HG03442 (cell line): Measurements from ENCODE around the gene GK.
"Not testable (repeated sequence)": the region's sequence is repeated elsewhere in the genome, so short reads cannot be mapped to it uniquely, and the experiment has no call there.

Experiments
- ATAC-seq: cut with Tn5 transposase; IDR thresholded peaks from one replicate; pipeline ENCODE4 v1.9.1; 2021; ENCODE audit warnings: mild to moderate bottlenecking, moderate library complexity; ENCODE audit not compliant: unreplicated experiment

The GK gene

GRCh38 chrX:30653415-30654131 lies at the start of gene GK:
TSS of gene GK (plus strand) at chrX:30653423. CDS start at chrX:30653538, 115 bp downstream.
- peak; percentile 5 for ATAC-seq

GRCh38 chrX:30607155-30607554 lies 46.1 kb upstream of the GK start:
- no peak for ATAC-seq

- no peak for ATAC-seq
Observed at GRCh38 chrX:30610026-30610425, 43.2 kb upstream of the GK start.

- no peak for ATAC-seq
Observed at GRCh38 chrX:30612250-30612655, 41.0 kb upstream of the GK start.

GRCh38 chrX:30613721-30614120 lies 39.5 kb upstream of the GK start:
- no peak for ATAC-seq

- peak; percentile 57 for ATAC-seq
Observed at GRCh38 chrX:30615229-30615628, 38.0 kb upstream of the GK start.

- ATAC-seq = no peak
Observed at GRCh38 chrX:30618160-30618765, 35.0 kb upstream of the GK start.

GRCh38 chrX:30620125-30620524 lies 33.1 kb upstream of the GK start:
- no peak for ATAC-seq

- ATAC-seq = no peak
Observed at GRCh38 chrX:30620980-30621618, 32.1 kb upstream of the GK start.

- no peak for ATAC-seq
Observed at GRCh38 chrX:30622361-30622760, 30.9 kb upstream of the GK start.

GRCh38 chrX:30626402-30626801 lies 26.8 kb upstream of the GK start:
- no peak for ATAC-seq

GRCh38 chrX:30627818-30628652 lies 25.2 kb upstream of the GK start:
- ATAC-seq = no peak

GRCh38 chrX:30634070-30634469 lies 19.2 kb upstream of the GK start:
- ATAC-seq = not testable (repeated sequence)

- no peak for ATAC-seq
Observed at GRCh38 chrX:30635630-30636029, 17.6 kb upstream of the GK start.

GRCh38 chrX:30637874-30638815 lies 15.1 kb upstream of the GK start:
- ATAC-seq = no peak

- ATAC-seq = not testable (repeated sequence)
Observed at GRCh38 chrX:30639702-30640101, 13.5 kb upstream of the GK start.

- no peak for ATAC-seq
Observed at GRCh38 chrX:30642642-30643041, 10.6 kb upstream of the GK start.

- no peak for ATAC-seq
Observed at GRCh38 chrX:30643313-30643821, 9.9 kb upstream of the GK start.

GRCh38 chrX:30649859-30650258 lies 3.4 kb upstream of the GK start:
- ATAC-seq = no peak
